ENCODE results near the gene ARHGAP25. TPM values are rescaled to one million over a fixed set of nuclear protein-coding genes. Genes with fewer than 3 reads are reported as not detected.

Gene ARHGAP25
- total and polyA plus RNA-seq, 2 donors (not counting 1 experiment from before 2014, with no cell fraction given) = 2.7 to 5.8 TPM

GRCh38 chr2:68762100-68762499, 27.5 kb downstream of the ARHGAP25 start:
- Histone ChIP-seq H3K9ac (ENCODE audit: insufficient read depth, low read length) (no peak overlapping the region), H3K4me3 (replicated peaks in 1 of 4; ENCODE audit: control extremely low read depth in 1 of 4, insufficient read depth in 1 of 4, low read depth in 3 of 4, low read length in 4 of 4) (no peak overlapping the region), H3K27me3 (ENCODE audit: control insufficient read depth, insufficient read depth, low read length) (no peaks in the 10 kb centered on the region), H3K4me1 (ENCODE audit: control insufficient read depth, extremely low read depth, insufficient read depth, low read length) (peaks cover 9% of the 10 kb centered on the region), H3K36me3 (ENCODE audit: control insufficient read depth, insufficient read depth, low read length) (no peaks in the 10 kb centered on the region), H4K20me1 (ENCODE audit: control insufficient read depth, extremely low read depth, insufficient read depth, low read length) (no peaks in the 10 kb centered on the region), H3K27ac (ENCODE audit: insufficient read depth, low read length) (no peak overlapping the region), H3K79me2 (ENCODE audit: control insufficient read depth, insufficient read depth, low read length) (no peaks in the 10 kb centered on the region), H3K4me2 (ENCODE audit: extremely low read depth, insufficient read depth, low read length) (no peak overlapping the region), H2AFZ (ENCODE audit: low read length) (no peak overlapping the region), H3K9me3 (ENCODE audit: control insufficient read depth, insufficient read depth, low read depth, low read length) (no peaks in the 10 kb centered on the region)
- no peak for DNase-seq (ENCODE audit: low read depth in 2 of 2)
- no peak for TF ChIP-seq EZH2 (IDR thresholded peaks at IDR 0.05; ENCODE audit: low read length, missing control alignments)
- TF ChIP-seq CTCF (conservative IDR thresholded peaks at IDR 0.05 in 1 of 2, IDR thresholded peaks at IDR 0.05 in 1 of 2; ENCODE audit: low read depth in 1 of 2, low read length in 2 of 2) = no peak

GRCh38 chr2:68762665-68763064, 28.1 kb downstream of the ARHGAP25 start:
- no peak for TF ChIP-seq CTCF (conservative IDR thresholded peaks at IDR 0.05 in 1 of 2, IDR thresholded peaks at IDR 0.05 in 1 of 2; ENCODE audit: low read depth in 1 of 2, low read length in 2 of 2)
- no peak for TF ChIP-seq EZH2 (IDR thresholded peaks at IDR 0.05; ENCODE audit: low read length, missing control alignments)
- H3K79me2 ChIP-seq (ENCODE audit: control insufficient read depth, insufficient read depth, low read length) = no peaks in the 10 kb centered on the region
- H3K9ac ChIP-seq (ENCODE audit: insufficient read depth, low read length) = no peak overlapping the region
- no peaks in the 10 kb centered on the region for H3K27me3 ChIP-seq (ENCODE audit: control insufficient read depth, insufficient read depth, low read length)
- H3K9me3 ChIP-seq (ENCODE audit: control insufficient read depth, insufficient read depth, low read depth, low read length) = no peaks in the 10 kb centered on the region
- no peaks in the 10 kb centered on the region for H3K36me3 ChIP-seq (ENCODE audit: control insufficient read depth, insufficient read depth, low read length)
- no peak overlapping the region for H2AFZ ChIP-seq (ENCODE audit: low read length)
- H3K4me3 ChIP-seq (replicated peaks in 1 of 4; ENCODE audit: control extremely low read depth in 1 of 4, insufficient read depth in 1 of 4, low read depth in 3 of 4, low read length in 4 of 4) = no peak overlapping the region
- no peak overlapping the region for H3K4me2 ChIP-seq (ENCODE audit: extremely low read depth, insufficient read depth, low read length)
- H4K20me1 ChIP-seq (ENCODE audit: control insufficient read depth, extremely low read depth, insufficient read depth, low read length) = no peaks in the 10 kb centered on the region
- H3K27ac ChIP-seq (ENCODE audit: insufficient read depth, low read length) = no peak overlapping the region
- peaks cover 9% of the 10 kb centered on the region for H3K4me1 ChIP-seq (ENCODE audit: control insufficient read depth, extremely low read depth, insufficient read depth, low read length)
- DNase-seq (ENCODE audit: low read depth in 2 of 2) = peak in 1 of 2 donors; percentile 85

GRCh38 chr2:68764041-68764805, 29.6 kb downstream of the ARHGAP25 start:
- peak; percentile 40 to 66 for DNase-seq (ENCODE audit: low read depth in 2 of 2)
- Histone ChIP-seq H2AFZ (ENCODE audit: low read length) (peak overlapping the region; percentile 1), H3K4me1 (ENCODE audit: control insufficient read depth, extremely low read depth, insufficient read depth, low read length) (peaks cover 9% of the 10 kb centered on the region), H4K20me1 (ENCODE audit: control insufficient read depth, extremely low read depth, insufficient read depth, low read length) (no peaks in the 10 kb centered on the region), H3K36me3 (ENCODE audit: control insufficient read depth, insufficient read depth, low read length) (no peaks in the 10 kb centered on the region), H3K9me3 (ENCODE audit: control insufficient read depth, insufficient read depth, low read depth, low read length) (no peaks in the 10 kb centered on the region), H3K4me3 (replicated peaks in 1 of 4; ENCODE audit: control extremely low read depth in 1 of 4, insufficient read depth in 1 of 4, low read depth in 3 of 4, low read length in 4 of 4) (no peak overlapping the region), H3K27ac (ENCODE audit: insufficient read depth, low read length) (no peak overlapping the region), H3K9ac (ENCODE audit: insufficient read depth, low read length) (no peak overlapping the region), H3K79me2 (ENCODE audit: control insufficient read depth, insufficient read depth, low read length) (no peaks in the 10 kb centered on the region), H3K27me3 (ENCODE audit: control insufficient read depth, insufficient read depth, low read length) (no peaks in the 10 kb centered on the region), H3K4me2 (ENCODE audit: extremely low read depth, insufficient read depth, low read length) (peak overlapping the region; percentile 68)
- TF ChIP-seq CTCF (conservative IDR thresholded peaks at IDR 0.05 in 1 of 2, IDR thresholded peaks at IDR 0.05 in 1 of 2; ENCODE audit: low read depth in 1 of 2, low read length in 2 of 2) (no peak), EZH2 (IDR thresholded peaks at IDR 0.05; ENCODE audit: low read length, missing control alignments) (no peak)

Measured in fibroblast of lung (primary cell).